Activated naive CD4-positive, alpha-beta T cell treated with Interleukin-2 at 50 U/mL for 16 hours (primary cell): ENCODE data around the gene DIABLO.
"Not testable (repeated sequence)": the region's sequence is repeated elsewhere in the genome, so short reads cannot be mapped to it uniquely, and the experiment has no call there.

ENCODE experiments used
- DNase-seq: peaks from one replicate; pipeline ENCODE4 v3.0.0-alpha.2; 2020

DIABLO gene

GRCh38 chr12:122187466-122187865 lies 38.4 kb downstream of the DIABLO start:
- DNase-seq: no peak

- no peak for DNase-seq
Observed at GRCh38 chr12:122185494-122186082, 40.3 kb downstream of the DIABLO start.

GRCh38 chr12:122185079-122185478 lies 40.8 kb downstream of the DIABLO start:
- DNase-seq: no peak

- no peak for DNase-seq
Observed at GRCh38 chr12:122184517-122184916, 41.3 kb downstream of the DIABLO start.

- DNase-seq: no peak
Observed at GRCh38 chr12:122183588-122183940, 42.3 kb downstream of the DIABLO start.

- DNase-seq: peak; percentile 27
Observed at GRCh38 chr12:122182887-122183587, 42.8 kb downstream of the DIABLO start, which contains the start of gene LRRC43. LRRC43 (plus strand) TSS chr12:122183123; CDS start chr12:122183145, 22 bp downstream.

GRCh38 chr12:122176473-122176872 lies 49.4 kb downstream of the DIABLO start:
- not testable (repeated sequence) for DNase-seq

GRCh38 chr12:122174155-122174845 lies 51.6 kb downstream of the DIABLO start, which contains the start of gene IL31:
IL31 (minus strand) TSS chr12:122174221; CDS start chr12:122174172, 49 bp downstream.
- DNase-seq: peak; percentile 10

GRCh38 chr12:122172262-122172939 lies 53.5 kb downstream of the DIABLO start:
- DNase-seq: no peak

- no peak for DNase-seq
Observed at GRCh38 chr12:122171399-122171798, 54.5 kb downstream of the DIABLO start.

GRCh38 chr12:122168492-122168891 lies 57.4 kb downstream of the DIABLO start:
- no peak for DNase-seq

GRCh38 chr12:122167356-122167925 lies 58.4 kb downstream of the DIABLO start:
- DNase-seq: no peak

- DNase-seq: peak; percentile 66
Observed at GRCh38 chr12:122166422-122167349, 59.2 kb downstream of the DIABLO start.

- DNase-seq: no peak
Observed at GRCh38 chr12:122162976-122163375, 62.9 kb downstream of the DIABLO start.

GRCh38 chr12:122161682-122162081 lies 64.2 kb downstream of the DIABLO start:
- no peak for DNase-seq

GRCh38 chr12:122160761-122161160 lies 65.1 kb downstream of the DIABLO start:
- no peak for DNase-seq

GRCh38 chr12:122159882-122160281 lies 66.0 kb downstream of the DIABLO start:
- no peak for DNase-seq

GRCh38 chr12:122158700-122159285 lies 67.1 kb downstream of the DIABLO start:
- DNase-seq: no peak
